Natural killer cell (primary cell): ENCODE measurements around the gene CYP26B1. TPM values are rescaled to one million over a fixed set of nuclear protein-coding genes. Genes with fewer than 3 reads are reported as not detected.

Source experiments
- ATAC-seq, 3 donors: fragments of 150-1000 bp in 2 of 3; fragments of 200-7000 bp in 1 of 3; cut with Tn5 transposase; 1 replicate in 1 of 3; 2 replicates in 2 of 3; pipeline ENCODE4 v1.10.0; 2021; ENCODE audit warnings: mild to moderate bottlenecking in 2 of 3, moderate library complexity in 2 of 3
- DNase-seq, 2 donors: peaks; one replicate each; pipeline versions ENCODE4 v3.0.0 to v3.0.0-alpha.2; 2013 to 2021; ENCODE audit warnings: mixed read lengths in 1 of 2
- H3K27ac ChIP-seq: one replicate; pipeline ENCODE4 v1.5.1; 2013; ENCODE audit warnings: mild to moderate bottlenecking, low read length
- H3K27me3 ChIP-seq: one replicate; pipeline ENCODE4 v1.6.1; 2013; ENCODE audit warnings: low read length; ENCODE audit not compliant: control insufficient read depth, insufficient read depth
- H3K36me3 ChIP-seq: one replicate; pipeline ENCODE4 v1.6.1; 2013; ENCODE audit warnings: low read length; ENCODE audit not compliant: control insufficient read depth, insufficient read depth
- H3K4me1 ChIP-seq: one replicate; pipeline ENCODE4 v1.6.1; 2013; ENCODE audit warnings: low read length; ENCODE audit not compliant: control insufficient read depth, insufficient read depth
- H3K4me3 ChIP-seq: one replicate; pipeline ENCODE4 v1.5.1; 2013; ENCODE audit warnings: low read length
- H3K9me3 ChIP-seq: one replicate; pipeline ENCODE4 v1.6.1; 2013; ENCODE audit warnings: low read length; ENCODE audit not compliant: control insufficient read depth, insufficient read depth
- H3K27ac Mint-ChIP-seq, 2 donors: one replicate each; pipeline ENCODE4 v1.8.0; 2022; ENCODE audit warnings: mild to moderate bottlenecking in 2 of 2, mixed read lengths in 2 of 2, moderate library complexity in 1 of 2
- H3K27me3 Mint-ChIP-seq, 2 donors: one replicate each; pipeline ENCODE4 v1.8.0; 2022; ENCODE audit warnings: low read depth in 2 of 2, mixed read lengths in 2 of 2
- H3K36me3 Mint-ChIP-seq: one replicate; pipeline ENCODE4 v1.8.0; 2022; ENCODE audit warnings: mixed read lengths
- H3K4me1 Mint-ChIP-seq, 2 donors: one replicate each; pipeline ENCODE4 v1.8.0; 2022; ENCODE audit warnings: mixed read lengths in 2 of 2
- H3K4me3 Mint-ChIP-seq: one replicate; pipeline ENCODE4 v1.8.0; 2022; ENCODE audit warnings: mild to moderate bottlenecking, moderate library complexity, mixed read lengths
- H3K9me3 Mint-ChIP-seq, 2 donors: one replicate each; pipeline ENCODE4 v1.8.0; 2022; ENCODE audit warnings: mixed read lengths in 2 of 2
- WGBS: methylation state at CpG from one replicate; pipeline ENCODE4 v1.1.7; 2013; ENCODE audit warnings: missing lambda C conversion rate; ENCODE audit not compliant: insufficient coverage; 5-methylcytosine and 5-hydroxymethylcytosine counted together
- intact Hi-C: fragments of 100-400 bp; cut with micrococcal nuclease; formaldehyde crosslinking; loops from one replicate; pipeline ENCODE4 v1.14.2; 2022
- total RNA-seq, 4 donors: library from RNA; stranded (reverse); fragments of 120-200 nt in 1 of 4; gene quantifications; one replicate each; pipeline versions ENCODE4 v1.2.3 to v1.2.4, GENCODE V29; 2013 to 2022
- TF ChIP-seq, protein P1 (sequence below): fragments of 200-600 bp; IDR thresholded peaks from one replicate; pipeline ENCODE4 v1.8.0; 2022; ENCODE audit warnings: antibody characterized with exemption

Gene CYP26B1
- total RNA-seq, 3 donors from 2014 or later (not counting 1 experiment from before 2014, with no cell fraction given): not detected

DNA sequence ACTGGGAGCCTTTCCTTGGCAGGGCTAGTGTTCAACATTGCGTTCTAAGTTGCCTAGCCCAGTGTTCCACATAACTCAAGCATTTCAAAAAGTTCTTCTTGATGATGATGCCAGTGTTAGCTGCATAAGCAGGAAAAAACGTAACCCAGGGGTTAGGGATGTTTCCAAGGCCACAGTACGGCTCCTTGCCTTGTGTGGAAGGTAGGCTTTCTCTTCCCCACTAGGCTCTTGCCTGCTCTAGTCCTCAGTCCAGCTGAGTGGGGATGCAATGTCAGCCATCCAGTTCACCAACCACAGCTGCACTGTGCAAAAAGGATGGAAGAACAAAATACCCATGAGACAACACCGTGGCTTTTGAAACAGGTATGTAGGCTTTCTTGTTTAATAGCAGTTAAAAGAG, 28.0 kb upstream of the CYP26B1 start:
- no peak for ATAC-seq
- Histone ChIP-seq H3K36me3 (peaks cover 2% of the 10 kb centered on the region), H3K4me1 (peaks cover 3% of the 10 kb centered on the region), H3K27me3 (peaks cover 2% of the 10 kb centered on the region), H3K9me3 (no peaks in the 10 kb centered on the region), H3K27ac (no peak overlapping the region), H3K4me3 (no peak overlapping the region)
- no peaks in the 10 kb centered on the region for H3K36me3 Mint-ChIP-seq
- intact Hi-C loops: no loop called here
- H3K9me3 Mint-ChIP-seq: no peaks in the 10 kb centered on the region
- WGBS: 83% methylated on average over 4 of the region's 4 CpGs
- H3K4me3 Mint-ChIP-seq: no peak overlapping the region
- H3K27me3 Mint-ChIP-seq: peaks cover 4 to 7% of the 10 kb centered on the region in 2 donors
- H3K27ac Mint-ChIP-seq: no peak overlapping the region
- DNase-seq: no peak
- peaks cover 6 to 8% of the 10 kb centered on the region in 2 donors for H3K4me1 Mint-ChIP-seq
- TF ChIP-seq, protein P1, sequence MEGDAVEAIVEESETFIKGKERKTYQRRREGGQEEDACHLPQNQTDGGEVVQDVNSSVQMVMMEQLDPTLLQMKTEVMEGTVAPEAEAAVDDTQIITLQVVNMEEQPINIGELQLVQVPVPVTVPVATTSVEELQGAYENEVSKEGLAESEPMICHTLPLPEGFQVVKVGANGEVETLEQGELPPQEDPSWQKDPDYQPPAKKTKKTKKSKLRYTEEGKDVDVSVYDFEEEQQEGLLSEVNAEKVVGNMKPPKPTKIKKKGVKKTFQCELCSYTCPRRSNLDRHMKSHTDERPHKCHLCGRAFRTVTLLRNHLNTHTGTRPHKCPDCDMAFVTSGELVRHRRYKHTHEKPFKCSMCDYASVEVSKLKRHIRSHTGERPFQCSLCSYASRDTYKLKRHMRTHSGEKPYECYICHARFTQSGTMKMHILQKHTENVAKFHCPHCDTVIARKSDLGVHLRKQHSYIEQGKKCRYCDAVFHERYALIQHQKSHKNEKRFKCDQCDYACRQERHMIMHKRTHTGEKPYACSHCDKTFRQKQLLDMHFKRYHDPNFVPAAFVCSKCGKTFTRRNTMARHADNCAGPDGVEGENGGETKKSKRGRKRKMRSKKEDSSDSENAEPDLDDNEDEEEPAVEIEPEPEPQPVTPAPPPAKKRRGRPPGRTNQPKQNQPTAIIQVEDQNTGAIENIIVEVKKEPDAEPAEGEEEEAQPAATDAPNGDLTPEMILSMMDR: no peak

GRCh38 chr2:72173640-72174321, 26.1 kb upstream of the CYP26B1 start:
- Mint-ChIP-seq H3K27me3 (peaks cover 4 to 15% of the 10 kb centered on the region in 2 donors), H3K4me1 (peaks cover 6 to 8% of the 10 kb centered on the region in 2 donors), H3K27ac (no peak overlapping the region), H3K9me3 (no peaks in the 10 kb centered on the region), H3K36me3 (no peaks in the 10 kb centered on the region), H3K4me3 (no peak overlapping the region)
- 85% methylated on average over 8 of the region's 8 CpGs for WGBS
- DNase-seq: no peak
- Histone ChIP-seq H3K27ac (no peak overlapping the region), H3K4me1 (peaks cover 3% of the 10 kb centered on the region), H3K36me3 (no peaks in the 10 kb centered on the region), H3K27me3 (peaks cover 2% of the 10 kb centered on the region), H3K4me3 (no peak overlapping the region), H3K9me3 (no peaks in the 10 kb centered on the region)
- intact Hi-C loops: no loop called here
- TF ChIP-seq, protein P1: no peak
- ATAC-seq: no peak

DNA sequence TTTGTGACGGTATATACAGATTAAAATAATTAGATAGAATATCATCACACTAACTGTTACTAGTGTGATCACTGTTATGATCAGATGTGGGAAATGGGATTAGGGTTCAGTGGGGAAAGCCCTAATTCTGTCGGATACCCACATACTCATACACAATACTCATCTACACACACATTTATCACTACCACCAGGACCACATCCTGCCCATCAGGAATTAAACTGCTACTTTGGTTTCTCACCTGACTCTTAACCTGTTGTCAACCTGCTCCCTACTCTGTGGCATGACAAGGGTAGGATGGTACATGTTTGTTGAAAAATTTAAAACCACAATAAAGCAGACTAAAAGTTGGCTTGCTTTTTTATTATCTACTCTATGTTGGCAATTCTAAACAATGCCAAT, 24.8 kb upstream of the CYP26B1 start:
- H3K36me3 ChIP-seq: no peaks in the 10 kb centered on the region
- intact Hi-C loops: no loop called here
- TF ChIP-seq, protein P1: no peak
- 67% methylated on average over 1 of the region's 2 CpGs for WGBS
- H3K4me1 ChIP-seq: peaks cover 3% of the 10 kb centered on the region
- H3K4me3 ChIP-seq: no peak overlapping the region
- no peaks in the 10 kb centered on the region for H3K9me3 Mint-ChIP-seq
- H3K36me3 Mint-ChIP-seq: no peaks in the 10 kb centered on the region
- H3K27me3 Mint-ChIP-seq: peaks cover 4 to 15% of the 10 kb centered on the region in 2 donors
- no peak overlapping the region for H3K27ac Mint-ChIP-seq
- H3K27ac ChIP-seq: no peak overlapping the region
- no peak for DNase-seq
- H3K9me3 ChIP-seq: no peaks in the 10 kb centered on the region
- no peak overlapping the region for H3K4me3 Mint-ChIP-seq
- peaks cover 2% of the 10 kb centered on the region for H3K27me3 ChIP-seq
- ATAC-seq: no peak
- H3K4me1 Mint-ChIP-seq: peaks cover 6 to 8% of the 10 kb centered on the region in 2 donors

- DNase-seq (no peak), ATAC-seq (no peak)
- no peak overlapping the region for H3K27ac ChIP-seq
- no peaks in the 10 kb centered on the region for H3K9me3 Mint-ChIP-seq
- no peaks in the 10 kb centered on the region for H3K36me3 ChIP-seq
- H3K27ac Mint-ChIP-seq: no peak overlapping the region
- TF ChIP-seq, protein P1: no peak
- no peaks in the 10 kb centered on the region for H3K4me1 ChIP-seq
- no peaks in the 10 kb centered on the region for H3K36me3 Mint-ChIP-seq
- H3K4me3 Mint-ChIP-seq: no peak overlapping the region
- H3K9me3 ChIP-seq: no peaks in the 10 kb centered on the region
- H3K4me1 Mint-ChIP-seq: no peaks in the 10 kb centered on the region
- peaks cover 6% of the 10 kb centered on the region for H3K27me3 ChIP-seq
- intact Hi-C loops: no loop called here
- WGBS: 94% methylated on average over 2 of the region's 3 CpGs
- no peak overlapping the region for H3K4me3 ChIP-seq
- H3K27me3 Mint-ChIP-seq: peaks cover 16 to 34% of the 10 kb centered on the region in 2 donors
These were observed 18.6 kb upstream of the CYP26B1 start for GRCh38 chr2:72166279-72166678.
